Endothelial cell of umbilical vein (primary cell): ENCODE data around the gene CMC2. TPM values are rescaled to one million over a fixed set of nuclear protein-coding genes. Genes with fewer than 3 reads are reported as not detected.

Source experiments
- BruUV-seq: library from RNA; stranded (reverse); fragments of 400-500 nt; replicated peaks from 2 replicates; lab custom pipeline; 2021; lab: Mats Ljungman, UMichigan
- CTCF ChIA-PET: fragments of 300-600, 350-600 bp; sonication (Branson Sonifier 250); formaldehyde crosslinking; loops from one replicate; lab custom pipeline; 2021; ENCODE audit warnings: antibody characterized with exemption, inconsistent platforms; lab: Charles Lee
- POLR2A ChIA-PET: fragments of 300-600, 350-600 bp; sonication (Branson Sonifier 250); formaldehyde crosslinking; loops from one replicate; lab custom pipeline; 2021; ENCODE audit warnings: antibody characterized with exemption, inconsistent platforms; lab: Charles Lee
- DNase-seq: peaks from one replicate; pipeline ENCODE4 v3.0.0-alpha.2; 2011; ENCODE audit warnings: low read depth, low spot score
- FAIRE-seq: peaks from 2 replicates; lab custom pipeline; 2011; peaks lifted over from hg19 to GRCh38; lab: Jason Lieb, UNC
- H2AFZ ChIP-seq: 2 replicates; pipeline ENCODE4 v1.6.0; 2012; ENCODE audit warnings: low read depth, low read length, control low read depth, inconsistent platforms
- H3K27ac ChIP-seq: 2 replicates; pipeline ENCODE4 v1.5.1; 2011; ENCODE audit warnings: low read depth, mild to moderate bottlenecking, control low read depth, low read length, moderate library complexity; ENCODE audit not compliant: insufficient read depth
- H3K27me3 ChIP-seq, 2 experiments: 2 replicates each; pipeline versions ENCODE4 v1.6.0 to v1.6.1; 2011; ENCODE audit warnings: low read length in 2 of 2, mixed read lengths in 1 of 2; ENCODE audit not compliant: control insufficient read depth in 2 of 2, insufficient read depth in 2 of 2
- H3K36me3 ChIP-seq, 2 experiments: 2 replicates in 1 of 2; 3 replicates in 1 of 2; pipeline ENCODE4 v1.5.1; 2011; ENCODE audit warnings: low read length in 2 of 2, mild to moderate bottlenecking in 1 of 2, moderate library complexity in 1 of 2; ENCODE audit not compliant: control insufficient read depth in 2 of 2, insufficient read depth in 2 of 2; ENCODE audit errors: extremely low read depth in 1 of 2
- H3K4me1 ChIP-seq: 3 replicates; pipeline ENCODE4 v1.5.1; 2011; ENCODE audit warnings: mild to moderate bottlenecking, low read length; ENCODE audit not compliant: control insufficient read depth, insufficient read depth; ENCODE audit errors: extremely low read depth
- H3K4me2 ChIP-seq: 2 replicates; pipeline ENCODE4 v1.6.1; 2011; ENCODE audit warnings: low read length, control low read depth, mixed read lengths; ENCODE audit not compliant: insufficient read depth
- H3K4me3 ChIP-seq, 3 experiments: fragments of 200-600 bp in 1 of 3; sonication (generic), shearing (Covaris generic) in 1 of 3; replicated peaks in 1 of 3; 2 replicates each; pipeline ENCODE4 v1.5.1; 2011 to 2016; ENCODE audit warnings: control low read depth in 3 of 3, low read length in 3 of 3, mild to moderate bottlenecking in 2 of 3, inconsistent platforms in 1 of 3, low read depth in 1 of 3, moderate library complexity in 1 of 3; ENCODE audit not compliant: insufficient read depth in 1 of 3
- H3K79me2 ChIP-seq: 2 replicates; pipeline ENCODE4 v1.6.0; 2012; ENCODE audit warnings: low read length, inconsistent platforms; ENCODE audit not compliant: control insufficient read depth, insufficient read depth
- H3K9ac ChIP-seq: replicated peaks from 2 replicates; pipeline ENCODE3; 2011; ENCODE audit warnings: low read length, control low read depth; ENCODE audit not compliant: insufficient read depth; ENCODE audit errors: extremely low read depth
- H3K9me1 ChIP-seq: replicated peaks from 3 replicates; pipeline ENCODE4 v1.6.0; 2011; ENCODE audit warnings: mild to moderate bottlenecking, low read length; ENCODE audit not compliant: control insufficient read depth, insufficient read depth; ENCODE audit errors: extremely low read depth
- H3K9me3 ChIP-seq: replicated peaks from 2 replicates; pipeline ENCODE4 v1.5.1; 2012; ENCODE audit warnings: low read length, inconsistent platforms; ENCODE audit not compliant: control insufficient read depth, insufficient read depth
- H4K20me1 ChIP-seq: replicated peaks from 2 replicates; pipeline ENCODE3; 2011; ENCODE audit warnings: mild to moderate bottlenecking, low read length; ENCODE audit not compliant: control insufficient read depth, insufficient read depth; ENCODE audit errors: extremely low read depth
- CTCF ChIP-seq, 2 donors: IDR thresholded peaks; 1 replicate in 1 of 2; 2 replicates in 1 of 2; pipeline ENCODE4 v1.5.1; 2011; ENCODE audit warnings: low read length in 2 of 2, mild to moderate bottlenecking in 2 of 2, moderate library complexity in 2 of 2, control low read depth in 1 of 2, inconsistent platforms in 1 of 2, low read depth in 1 of 2; ENCODE audit not compliant: insufficient read depth in 1 of 2; ENCODE audit errors: extremely low read depth in 1 of 2
- EZH2 ChIP-seq: IDR thresholded peaks from 2 replicates; pipeline ENCODE4 v1.6.1; 2012; ENCODE audit warnings: borderline replicate concordance, low read depth, mild to moderate bottlenecking, moderate library complexity, low read length, inconsistent platforms; ENCODE audit not compliant: severe bottlenecking
- FOS ChIP-seq: IDR thresholded peaks from 2 replicates; pipeline ENCODE4 v1.6.1; 2011; ENCODE audit warnings: mild to moderate bottlenecking, low read length, moderate library complexity, borderline replicate concordance; ENCODE audit not compliant: insufficient read depth
- GATA2 ChIP-seq: IDR thresholded peaks from 2 replicates; pipeline ENCODE4 v1.7.0; 2011; ENCODE audit warnings: low read depth, mild to moderate bottlenecking, moderate library complexity, mixed read lengths, low read length; ENCODE audit not compliant: insufficient read length, insufficient read depth
- JUN ChIP-seq: IDR thresholded peaks from 2 replicates; pipeline ENCODE4 v1.6.1; 2011; ENCODE audit warnings: borderline replicate concordance, low read depth; ENCODE audit not compliant: insufficient read length, insufficient read depth
- MAX ChIP-seq: IDR thresholded peaks from 2 replicates; pipeline ENCODE4 v1.6.1; 2011; ENCODE audit not compliant: insufficient read depth, insufficient read length
- MYC ChIP-seq: IDR thresholded peaks from one replicate; pipeline ENCODE4 v1.6.1; 2011; ENCODE audit warnings: mild to moderate bottlenecking, low read depth, low read length
- POLR2A ChIP-seq: IDR thresholded peaks from 2 replicates; pipeline ENCODE4 v1.6.1; 2012; ENCODE audit warnings: low read depth, mild to moderate bottlenecking, control low read depth, low read length
- POLR2AphosphoS5 ChIP-seq: IDR thresholded peaks from 2 replicates; pipeline ENCODE4 v1.6.1; 2012; ENCODE audit warnings: low read depth, mild to moderate bottlenecking, control low read depth, low read length, moderate library complexity; ENCODE audit not compliant: insufficient read depth
- dilution Hi-C: fragments of 300-500 bp; cut with MboI; formaldehyde crosslinking; loops from one replicate; pipeline ENCODE4 v1.15.0; 2019; ENCODE audit warnings: low sequenced_read_pairs; ENCODE audit not compliant: extremely low pct_ligation_motif_present
- intact Hi-C: fragments of 100-400 bp; cut with micrococcal nuclease; formaldehyde crosslinking; loops from one replicate; pipeline ENCODE4 v1.10.0; 2022
- polyA plus RNA-seq, 4 experiments: library from polyadenylated mRNA; depleted of rRNA in 3 of 4; stranded (reverse) in 3 of 4; unstranded in 1 of 4; fragments of >200 nt; gene quantifications; 2 replicates each; pipeline versions ENCODE4 v1.2.1 to v1.2.3, GENCODE V29; 2011 to 2012; ENCODE audit warnings: missing spikeins in 1 of 4
- total RNA-seq: library from RNA; stranded (reverse); gene quantifications from 2 replicates; pipeline ENCODE4 v1.2.3, GENCODE V29; 2021

The CMC2 gene
- total and polyA plus RNA-seq, 2 donors (not counting 3 experiments of a cell fraction or from before 2014, with no cell fraction given): 97.8 to 216 TPM

- dilution Hi-C loops: no loop called here
- Histone ChIP-seq H3K27ac (peak overlapping the region; percentile 98), H3K36me3 (no peaks in the 10 kb centered on the region), H3K9ac (peak overlapping the region; percentile 79), H4K20me1 (no peaks in the 10 kb centered on the region), H2AFZ (no peak overlapping the region), H3K4me2 (peak overlapping the region; percentile 51), H3K9me3 (no peaks in the 10 kb centered on the region), H3K79me2 (peaks cover 2% of the 10 kb centered on the region), H3K27me3 (no peaks in the 10 kb centered on the region), H3K9me1 (no peaks in the 10 kb centered on the region), H3K4me3 (no peak overlapping the region), H3K4me1 (peaks cover 53% of the 10 kb centered on the region)
- POLR2A ChIA-PET: interaction anchor here (0.9 to 1.8 kb wide), 2 partner anchors 57 to 61 kb away, joined by 3 to 6 read pairs; no protein-coding TSS in a partner anchor
- CTCF ChIA-PET: interaction anchor here (1.0 to 2.3 kb wide), 3 partner anchors 9 to 68 kb away, joined by 3 to 30 read pairs (median 7); no protein-coding TSS in a partner anchor
- DNase-seq: peak; percentile 89
- no TSS peak for BruUV-seq
- peak; percentile 85 for FAIRE-seq
- TF ChIP-seq POLR2A: peak; percentile 42
- peak; percentile 43 for TF ChIP-seq JUN
- peak; percentile 19 for TF ChIP-seq GATA2
- no peak for TF ChIP-seq CTCF (IDR thresholded peaks at IDR 0.05; ENCODE audit: extremely low read depth in 1 of 2, insufficient read depth in 1 of 2, low read depth in 1 of 2, low read length in 2 of 2)
- TF ChIP-seq EZH2: no peak
- TF ChIP-seq POLR2AphosphoS5: peak; percentile 69
- TF ChIP-seq MYC: no peak
- TF ChIP-seq FOS: peak; percentile 36
- TF ChIP-seq MAX: no peak
- intact Hi-C loops: loop anchor here (5.0 to 10.0 kb wide), 4 partner anchors 161 to 761 kb away; partner anchors contain the start of gene GCSH
These were observed 70.3 kb downstream of the CMC2 start for GRCh38 chr16:80936410-80936809.
